Measurements from ENCODE around the gene CKLF. TPM values are rescaled to one million over a fixed set of nuclear protein-coding genes. Genes with fewer than 3 reads are reported as not detected.

CKLF gene
- total RNA-seq, 1 donor: 46.3 TPM

DNA sequence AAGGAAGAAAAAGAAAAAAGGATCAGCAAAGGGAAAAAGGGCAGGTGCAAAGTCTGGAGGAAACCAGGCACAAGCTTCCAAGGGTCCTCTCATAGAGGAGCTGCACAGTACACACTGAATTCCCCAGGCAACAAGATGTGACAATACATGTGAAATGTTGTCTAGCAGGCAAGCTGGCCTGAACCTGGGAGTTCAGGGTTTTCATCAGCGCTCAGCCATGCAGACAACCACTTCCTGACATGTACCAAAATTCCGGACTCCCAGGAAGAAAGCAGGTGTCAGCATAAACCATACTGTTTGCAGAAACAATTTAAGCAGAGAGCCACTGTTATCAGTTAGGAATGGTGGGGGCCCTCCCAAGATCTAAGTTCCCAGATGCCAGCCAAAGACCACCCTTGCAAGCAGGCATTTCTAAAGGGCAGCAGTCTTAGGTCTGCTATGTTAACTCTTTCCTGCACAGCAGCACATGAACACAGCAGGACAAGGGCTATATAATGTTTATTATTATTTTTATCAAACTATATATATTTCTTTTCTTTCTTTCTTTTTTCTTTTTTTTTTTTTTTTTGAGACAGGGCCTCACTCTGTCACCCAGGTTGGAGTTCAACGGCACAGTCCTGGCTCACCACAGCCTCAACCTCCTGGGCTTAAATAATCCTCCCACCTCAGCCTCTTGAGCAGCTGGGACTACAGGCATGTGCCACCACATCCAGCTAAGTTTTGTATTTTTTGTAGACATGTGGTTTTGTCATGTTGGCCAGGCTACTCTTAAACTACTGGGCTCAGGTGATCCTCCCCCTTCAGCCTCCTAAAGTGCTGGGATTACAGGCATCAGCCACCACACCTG is 12.5 kb upstream of the CKLF start:
- no peak for DNase-seq (ENCODE audit: low read depth in 2 of 3, low spot score in 2 of 3)

DNA sequence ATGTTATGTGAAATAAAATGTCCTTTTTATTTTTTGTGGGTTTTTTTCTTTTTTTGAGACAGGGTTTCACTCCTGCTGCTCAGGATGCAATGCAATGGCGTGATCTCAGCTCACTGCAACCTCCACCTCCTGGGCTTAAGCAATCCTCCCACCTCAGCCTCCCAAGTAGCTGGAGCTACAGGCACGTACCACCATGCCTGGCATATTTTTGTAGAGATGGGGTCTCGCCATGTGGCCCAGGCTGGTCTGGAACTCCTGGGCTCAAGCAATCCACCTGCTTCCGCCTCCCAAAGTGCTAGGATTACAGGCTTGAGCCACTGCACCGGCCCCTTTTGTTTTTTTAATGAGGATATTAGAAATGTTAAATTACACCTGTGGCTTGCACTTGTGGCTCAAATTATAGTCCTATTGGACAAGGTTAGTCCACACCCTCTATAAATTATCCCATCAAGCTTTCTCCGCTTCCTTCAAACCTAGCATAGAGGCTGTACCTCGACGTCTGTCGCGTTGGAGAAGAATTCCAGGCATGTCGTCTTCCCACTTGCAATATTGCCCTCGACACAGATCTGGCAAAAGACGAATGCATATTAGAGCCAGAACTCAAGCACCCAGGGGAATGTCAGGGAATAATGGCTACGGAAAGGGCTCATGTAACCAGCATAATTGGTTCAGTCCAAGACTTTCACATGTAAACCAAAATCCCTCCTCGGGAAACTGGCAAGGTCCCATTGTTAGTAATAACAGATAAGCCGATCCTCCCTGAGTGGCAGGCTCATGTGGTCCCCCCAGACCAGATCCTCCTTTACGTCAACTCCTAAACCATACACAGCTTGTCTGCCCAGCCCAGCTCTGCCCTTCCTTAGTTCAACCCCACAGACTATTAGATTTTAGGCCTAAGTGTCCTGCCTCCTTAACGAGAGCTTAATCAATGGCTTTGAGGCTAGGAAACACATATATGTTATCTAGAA is 10.7 kb upstream of the CKLF start:
- no peak for DNase-seq (ENCODE audit: low read depth in 2 of 3, low spot score in 2 of 3)

DNA sequence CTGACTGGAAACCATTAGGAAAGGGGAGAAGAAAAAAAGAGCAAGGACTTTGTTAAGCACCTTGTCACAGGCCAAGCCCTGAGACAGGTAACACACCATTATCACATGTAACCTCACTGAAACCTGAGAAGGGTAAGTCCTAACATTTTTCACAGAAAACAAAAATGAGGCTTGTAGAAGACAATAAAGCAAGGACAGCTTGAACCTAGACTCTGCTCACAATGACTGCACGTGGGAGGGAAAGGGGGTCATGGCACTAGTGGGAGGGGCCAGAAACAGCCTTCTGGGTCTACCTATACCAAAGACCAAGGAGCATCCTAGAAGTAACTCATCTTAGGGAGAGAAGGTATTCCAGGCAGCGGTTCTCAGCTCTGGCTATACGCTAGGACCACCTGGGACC is 10.0 kb upstream of the CKLF start:
- DNase-seq (ENCODE audit: low read depth in 2 of 3, low spot score in 2 of 3): no peak

DNA sequence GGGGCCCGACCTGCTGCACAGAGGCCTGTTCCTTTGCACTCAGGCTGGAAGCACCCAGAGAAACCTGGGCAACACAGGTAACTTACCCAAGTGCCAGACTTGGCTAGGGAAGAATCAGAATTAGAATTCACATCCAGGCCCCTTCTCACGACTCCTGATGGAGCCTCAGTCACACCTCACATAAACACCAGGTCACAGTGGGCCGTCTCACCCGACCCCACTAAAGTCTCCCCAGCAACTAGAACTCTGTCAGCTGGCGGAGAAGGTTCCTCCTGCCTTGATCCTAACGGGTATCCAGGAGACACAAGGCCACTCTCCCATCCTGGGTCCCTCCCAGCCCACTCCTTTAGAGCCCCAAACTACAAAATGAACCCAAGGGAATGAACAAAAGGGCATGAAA is 8.8 kb upstream of the CKLF start:
- no peak for DNase-seq (ENCODE audit: low read depth in 2 of 3, low spot score in 2 of 3)

DNA sequence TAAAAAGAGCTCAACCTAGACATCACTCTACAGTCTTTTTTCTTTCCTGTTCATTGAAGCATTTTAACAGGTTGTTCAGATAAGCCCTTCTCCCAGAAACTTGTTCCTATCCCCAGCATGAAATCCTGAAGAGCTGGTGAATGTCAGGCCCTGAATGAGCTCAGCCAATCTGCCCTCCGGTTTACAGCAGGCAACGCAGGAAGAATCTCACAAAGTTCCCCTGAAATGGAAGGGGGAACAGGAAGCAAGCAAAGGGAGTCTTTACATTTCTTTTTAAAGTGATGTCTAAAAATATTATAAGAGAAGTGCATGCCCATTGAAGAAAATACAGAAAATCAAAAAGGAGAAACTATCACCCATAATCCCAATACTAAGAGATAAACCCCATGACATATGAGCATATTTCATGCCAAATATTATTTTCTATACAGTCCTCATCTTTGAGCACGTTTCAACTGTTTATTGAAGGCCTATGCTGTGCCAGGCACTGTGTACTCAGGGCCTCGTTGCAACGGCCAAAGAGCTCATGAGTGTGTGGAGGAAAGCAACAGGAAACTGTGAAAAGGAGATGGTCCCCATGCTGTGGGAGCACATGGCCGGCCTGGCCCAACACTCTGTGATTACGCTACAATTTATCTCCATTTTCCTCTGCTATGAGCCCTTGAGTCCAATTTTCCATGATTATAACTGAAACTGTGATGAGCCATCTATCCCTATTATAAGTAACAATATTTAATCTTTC is 8.2 kb upstream of the CKLF start:
- no peak for DNase-seq (ENCODE audit: low read depth in 2 of 3, low spot score in 2 of 3)

DNA sequence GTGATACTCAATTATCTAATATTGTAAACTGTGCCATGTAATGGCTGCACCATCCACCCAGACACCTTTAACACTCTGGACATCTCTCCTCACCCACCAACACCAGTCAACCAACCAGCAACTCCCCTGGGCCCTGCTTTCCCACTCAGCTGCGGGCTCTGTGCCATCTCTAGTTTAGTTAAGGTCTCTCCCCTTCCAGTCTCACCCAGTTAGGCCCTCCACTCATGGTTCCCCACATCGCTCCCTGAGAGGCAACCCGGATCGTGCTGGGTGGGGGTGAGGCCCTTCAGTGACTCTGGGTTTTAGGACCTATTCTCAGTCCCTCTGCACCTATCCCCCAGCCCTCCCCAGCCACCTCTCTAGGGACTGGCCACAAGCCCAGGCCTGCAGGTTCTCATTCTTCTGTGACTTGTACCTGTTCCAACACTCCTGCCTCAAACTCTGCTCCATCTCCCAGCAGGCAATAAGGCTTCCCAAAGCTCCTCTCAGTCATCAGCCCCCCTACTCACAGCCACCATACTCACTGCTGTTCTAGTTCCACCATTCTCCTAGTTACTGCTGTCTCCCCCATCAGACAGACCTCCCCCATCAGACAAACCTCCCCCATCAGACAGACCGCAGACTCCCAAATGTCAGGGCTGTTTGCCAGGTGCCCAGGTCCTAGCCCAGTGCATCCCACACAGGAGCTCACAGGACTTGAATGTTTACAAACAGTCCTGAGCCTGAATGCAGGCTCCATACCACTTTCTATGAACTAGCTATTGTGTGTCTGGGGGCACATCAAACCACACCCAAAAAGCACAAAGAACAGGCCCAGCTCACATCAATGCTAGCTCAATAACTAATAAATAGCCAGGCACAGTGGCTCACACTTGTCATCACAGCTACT is 5.0 kb upstream of the CKLF start:
- DNase-seq (ENCODE audit: low read depth in 2 of 3, low spot score in 2 of 3): no peak

DNA sequence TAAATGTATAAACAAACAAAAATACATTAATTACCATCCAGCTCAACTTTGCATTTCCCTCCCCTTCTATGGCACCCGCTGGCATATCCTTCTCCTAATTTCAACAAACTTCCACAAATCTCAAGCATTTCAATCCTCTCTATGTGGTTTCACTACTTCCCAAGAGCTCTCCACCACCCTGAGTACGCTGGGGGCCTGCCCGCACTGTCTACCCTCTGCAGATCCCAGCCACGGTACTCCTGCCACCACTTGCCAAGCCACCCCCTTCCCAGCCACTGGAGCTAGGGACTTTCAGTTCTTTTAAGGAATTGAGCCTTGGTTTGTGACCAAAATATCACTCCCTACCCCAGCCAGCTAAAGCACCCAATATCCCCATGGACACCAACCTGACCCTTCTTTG is 4.3 kb upstream of the CKLF start:
- DNase-seq (ENCODE audit: low read depth in 2 of 3, low spot score in 2 of 3): no peak

DNA sequence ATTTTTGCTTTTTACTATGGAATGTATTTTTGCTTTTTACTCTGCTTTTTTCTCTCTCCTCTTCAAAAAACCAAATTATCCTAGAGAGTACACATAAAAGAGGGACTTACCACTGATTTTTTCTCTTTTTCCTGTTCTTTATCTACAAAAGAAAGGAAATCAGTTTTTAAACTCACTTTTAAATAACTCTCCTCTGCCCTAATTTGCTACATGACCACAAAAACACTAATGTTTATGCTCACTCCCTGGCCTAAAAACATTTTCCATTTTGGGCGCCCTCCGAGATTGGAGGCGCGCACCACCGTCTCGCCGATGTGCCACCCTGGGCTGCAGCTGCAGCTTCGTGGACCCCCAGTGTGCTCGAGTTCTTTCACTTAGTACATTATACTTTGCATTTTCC is 3.5 kb upstream of the CKLF start:
- DNase-seq (ENCODE audit: low read depth in 2 of 3, low spot score in 2 of 3): no peak

DNA sequence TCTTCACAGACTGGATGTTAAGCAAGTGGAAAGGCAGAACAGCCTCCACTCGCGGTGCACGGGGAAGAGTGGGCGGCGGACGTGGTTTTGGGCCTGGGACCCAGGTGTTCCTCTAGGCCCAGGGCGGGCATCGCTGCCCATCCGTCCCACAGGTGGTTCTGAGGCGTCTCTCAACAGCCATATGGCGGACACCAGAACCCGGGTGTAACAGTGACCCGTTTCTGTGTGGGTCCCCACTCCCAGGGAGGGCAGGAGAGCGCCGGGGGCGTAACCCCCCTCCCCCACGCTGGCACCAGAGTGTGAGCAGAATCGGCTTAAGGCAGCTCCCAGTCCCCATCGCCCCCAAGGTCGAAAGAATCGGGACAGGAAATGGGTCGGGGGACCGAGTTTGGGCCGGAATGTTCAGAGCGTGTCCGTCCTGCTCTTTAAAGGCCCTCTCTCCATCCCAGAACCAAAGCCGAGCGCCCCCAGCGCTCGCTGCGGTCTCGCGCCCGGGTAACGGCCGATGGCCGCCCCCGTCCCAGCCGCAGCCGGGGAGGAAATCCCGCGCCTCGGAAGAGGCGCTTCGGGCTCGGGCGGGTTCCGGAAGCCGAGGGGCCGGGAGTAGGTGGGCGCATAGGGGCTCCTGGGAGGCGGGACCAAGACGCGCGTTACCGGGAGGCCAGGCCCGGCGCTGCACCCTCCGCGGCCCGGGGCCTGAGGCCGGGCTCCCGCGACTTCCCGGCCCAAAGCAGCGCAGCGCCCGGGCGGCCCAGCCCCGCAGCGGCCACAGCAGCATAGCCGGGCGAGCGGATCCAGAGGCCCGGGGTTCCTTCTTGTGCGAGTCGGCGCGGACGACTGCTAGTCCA is 2.9 kb upstream of the CKLF start, which contains the start of gene TK2:
Gene TK2, minus strand, starts transcription at position 839 of the 848 bp plus-strand sequence. Its CDS starts 61 bp downstream, at position 778.
- peak; percentile 39 to 51 (median 51) for DNase-seq (ENCODE audit: low read depth in 2 of 3, low spot score in 2 of 3)

DNA sequence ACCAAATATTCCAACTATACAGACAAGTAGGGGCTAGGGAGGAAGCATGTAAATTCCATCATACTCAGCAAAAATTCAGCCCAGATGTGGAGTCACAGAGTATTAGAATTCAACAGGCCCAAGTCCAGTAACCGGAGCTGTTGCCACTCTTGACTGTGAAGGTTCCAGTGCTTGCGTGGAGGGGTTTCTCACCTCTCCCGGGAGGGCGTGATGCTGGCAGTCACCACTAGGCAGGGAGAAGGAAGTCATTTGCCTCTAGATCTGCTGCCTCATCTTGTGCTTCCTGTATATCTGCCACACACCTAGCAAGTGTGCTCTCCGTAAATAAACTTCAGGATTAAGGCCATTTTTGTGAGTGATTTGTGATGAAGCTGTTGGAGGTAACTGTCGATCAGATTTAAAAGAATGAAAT is 1.0 kb upstream of the CKLF start:
- peak; percentile 31 to 68 (median 67) for DNase-seq (ENCODE audit: low read depth in 2 of 3, low spot score in 2 of 3)

DNA sequence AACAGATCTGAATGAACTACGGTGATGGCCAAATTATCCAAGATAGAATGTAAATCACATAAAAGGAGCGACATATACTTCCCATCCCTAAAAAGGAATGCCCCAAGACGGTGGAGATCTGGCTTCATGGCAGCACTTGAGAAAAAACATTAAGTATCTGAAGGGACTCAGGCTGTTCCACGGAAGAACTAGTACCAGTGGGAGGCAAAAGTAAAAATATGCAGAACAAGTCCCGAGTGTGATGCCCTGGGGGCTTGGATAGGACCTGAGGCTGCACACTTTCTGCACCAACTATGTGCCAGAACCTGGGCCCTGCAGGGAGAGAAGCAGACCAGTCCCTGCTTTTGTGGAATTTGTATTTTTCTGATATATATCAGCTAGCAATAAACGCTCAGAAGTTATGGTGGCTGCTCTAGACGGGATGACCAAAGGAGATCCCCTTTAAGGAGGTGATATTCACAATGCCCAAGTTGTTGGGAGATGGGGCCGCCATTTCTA is 539 bp upstream of the CKLF start:
- DNase-seq (ENCODE audit: low read depth in 2 of 3, low spot score in 2 of 3): no peak

DNA sequence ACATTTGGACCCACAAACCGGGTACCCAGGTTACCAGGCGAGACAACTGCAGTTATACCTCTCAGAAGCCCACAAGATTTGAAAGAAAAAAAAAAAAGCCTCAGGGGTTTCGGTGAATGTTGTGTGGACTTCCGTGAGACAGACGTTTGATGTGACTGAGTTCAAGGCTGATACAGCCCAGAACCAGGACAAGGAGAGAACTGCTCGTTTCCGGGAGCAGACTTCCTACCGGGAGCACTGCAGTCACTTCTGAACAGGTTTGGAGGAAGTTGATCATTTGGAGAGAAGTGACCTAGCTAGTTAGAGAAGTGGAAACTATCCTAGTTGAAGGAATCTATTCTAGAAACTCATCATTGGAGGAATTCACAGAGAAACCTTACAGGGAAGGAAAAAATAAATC is 847 bp downstream of the CKLF start:
- no peak for DNase-seq (ENCODE audit: low read depth in 2 of 3, low spot score in 2 of 3)

DNA sequence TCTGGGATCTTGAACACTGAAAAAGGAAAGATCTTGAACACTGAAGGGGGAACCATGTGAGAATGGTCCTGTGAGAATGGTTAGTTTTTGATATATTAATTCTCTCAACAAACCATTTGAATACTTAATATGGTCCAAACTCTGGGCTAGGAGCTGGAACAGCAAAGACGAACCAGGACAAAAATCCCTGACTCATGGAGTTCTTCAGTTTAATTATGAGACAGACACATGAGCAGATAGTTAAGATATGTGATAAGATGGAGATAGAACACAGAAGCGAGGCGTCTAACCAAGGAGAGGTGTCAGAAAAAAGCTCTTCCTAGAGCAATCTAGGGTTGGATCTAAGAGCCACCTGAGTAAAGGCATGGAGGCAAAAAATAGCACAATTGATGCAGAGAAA is 1.6 kb downstream of the CKLF start:
- no peak for DNase-seq (ENCODE audit: low read depth in 2 of 3, low spot score in 2 of 3)

DNA sequence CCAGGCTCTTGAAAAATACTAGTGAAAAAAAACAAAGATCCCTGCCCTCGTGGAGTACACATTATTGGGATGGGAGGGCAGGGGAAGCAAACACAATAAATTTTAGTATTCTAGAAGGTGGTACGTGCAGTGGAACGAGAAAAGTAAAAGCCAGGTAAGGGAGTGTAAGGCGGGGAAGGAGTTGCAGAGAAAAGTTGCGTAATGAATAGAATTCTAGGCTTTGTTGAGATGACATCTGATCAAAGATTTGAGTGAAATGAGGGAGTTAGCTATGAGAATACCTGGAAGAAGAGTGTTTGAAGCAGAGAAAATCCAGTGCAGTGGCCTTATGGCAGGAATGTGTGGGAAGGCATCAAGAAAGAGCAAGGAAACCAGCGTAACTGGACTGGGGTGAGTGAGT is 2.1 kb downstream of the CKLF start:
- no peak for DNase-seq (ENCODE audit: low read depth in 2 of 3, low spot score in 2 of 3)

DNA sequence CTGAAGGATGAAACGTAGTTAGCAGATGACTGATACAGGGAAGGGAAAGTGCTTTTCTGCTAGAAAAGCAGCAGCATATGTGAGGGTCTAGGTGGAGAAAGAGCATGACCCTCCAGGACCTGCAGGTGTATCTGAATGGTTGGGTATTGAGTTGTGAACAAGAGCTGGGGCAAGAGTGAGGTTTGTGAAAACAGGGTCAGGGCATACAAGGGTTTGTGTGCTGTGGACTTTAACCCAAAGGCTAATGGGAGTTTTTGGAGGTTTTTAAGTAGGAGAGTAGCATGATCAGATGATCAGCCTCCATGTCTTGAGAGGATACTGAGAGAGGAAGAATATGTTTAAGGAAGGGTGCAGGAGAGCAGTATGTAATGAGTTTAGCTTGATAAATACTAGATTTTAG is 7.7 kb downstream of the CKLF start:
- DNase-seq (ENCODE audit: low read depth in 2 of 3, low spot score in 2 of 3): no peak

DNA sequence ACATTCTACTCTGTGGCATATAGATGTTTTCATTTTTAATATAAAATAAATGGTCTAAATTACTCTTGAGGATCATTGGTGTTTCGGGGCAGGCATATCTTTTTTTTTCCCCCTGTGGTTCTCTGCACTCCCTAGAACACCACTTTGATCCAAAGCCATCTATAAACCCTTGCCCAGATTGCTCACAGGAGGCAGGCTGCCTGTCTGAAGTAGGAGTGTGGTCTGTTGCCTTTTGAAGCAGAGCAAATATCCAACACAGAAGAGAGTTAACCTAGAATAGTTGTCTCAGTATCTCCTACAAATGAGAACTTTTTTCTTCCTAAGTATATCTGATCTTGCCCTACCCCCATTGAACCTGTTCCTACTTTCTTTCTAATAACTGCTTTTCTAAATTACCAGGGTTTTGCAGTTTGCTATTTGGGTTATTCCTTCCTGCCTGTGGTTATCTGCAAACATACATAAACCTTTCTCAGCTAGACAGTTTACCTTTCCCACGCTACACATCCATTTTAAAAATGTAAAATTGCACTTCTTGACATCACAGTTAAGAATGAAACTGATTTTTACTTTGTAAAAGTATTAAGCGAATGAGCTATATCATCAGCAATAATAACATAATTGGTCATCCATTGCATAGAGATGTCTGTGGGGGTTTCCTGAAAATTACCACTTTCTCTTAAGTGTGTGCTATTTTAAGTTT is 9.2 kb downstream of the CKLF start:
- DNase-seq (ENCODE audit: low read depth in 2 of 3, low spot score in 2 of 3): no peak

DNA sequence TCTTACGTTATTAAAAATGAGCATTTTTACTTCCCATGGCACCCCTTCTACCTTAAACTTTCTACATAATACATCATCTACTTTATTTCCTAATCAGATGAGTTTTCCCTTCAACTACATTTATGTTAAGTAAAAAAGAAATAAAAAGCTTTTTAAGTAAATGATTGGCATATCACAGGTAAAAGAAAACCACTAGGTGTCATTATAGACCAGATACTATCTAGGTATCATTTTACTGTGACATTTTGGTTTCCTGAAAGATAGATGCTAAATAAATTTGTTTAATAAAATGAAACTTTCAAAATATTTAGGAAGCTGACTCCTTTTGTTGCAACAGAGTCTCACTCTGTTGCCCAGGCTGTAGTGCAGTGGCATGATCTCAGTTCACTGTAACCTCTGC is 10.0 kb downstream of the CKLF start:
- no peak for DNase-seq (ENCODE audit: low read depth in 2 of 3, low spot score in 2 of 3)

DNA sequence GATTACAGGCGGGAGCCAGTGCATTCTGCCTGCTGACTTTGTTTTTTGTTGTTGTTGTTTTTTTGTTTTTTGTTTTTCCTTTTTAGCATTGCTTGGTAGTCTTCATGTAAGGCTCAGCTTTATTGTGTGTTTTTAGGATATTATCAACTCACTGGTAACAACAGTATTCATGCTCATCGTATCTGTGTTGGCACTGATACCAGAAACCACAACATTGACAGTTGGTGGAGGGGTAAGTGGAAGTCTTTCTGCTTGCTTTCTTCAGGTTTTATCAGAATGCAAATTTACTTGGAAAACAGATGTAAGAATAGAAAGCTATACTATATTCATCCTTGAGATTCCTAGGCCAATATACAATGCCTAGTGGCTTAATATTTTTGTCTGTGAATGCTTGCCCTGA is 10.6 kb downstream of the CKLF start:
- DNase-seq (ENCODE audit: low read depth in 2 of 3, low spot score in 2 of 3): peak in 1 of 3 donors; percentile 36

Data from hematopoietic multipotent progenitor cell (in vitro differentiated cells).